ENCODE results near the gene RSRP1. TPM values are rescaled to one million over a fixed set of nuclear protein-coding genes. Genes with fewer than 3 reads are reported as not detected.

Gene RSRP1
- total and polyA plus RNA-seq, 2 experiments from 2014 or later: 91.4 to 93.7 TPM

GRCh38 chr1:25243907-25244306 is 3.3 kb downstream of the RSRP1 start (continued):
- TF ChIP-seq ZNF462 (CRISPR knock-in tag; IDR thresholded peaks at IDR 0.05) (no peak), CREB1 (CRISPR knock-in tag; IDR thresholded peaks at IDR 0.05; ENCODE audit: low read depth) (no peak), POLR2AphosphoS5 (IDR thresholded peaks at IDR 0.05; ENCODE audit: low read depth) (no peak)

- peaks cover 19% of the 10 kb centered on the region for H3K79me2 ChIP-seq (replicated peaks; ENCODE audit: insufficient read depth)
- ATAC-seq: peak; percentile 91
- no peaks in the 10 kb centered on the region for H3K9me3 Mint-ChIP-seq
- peaks cover 11% of the 10 kb centered on the region for H3F3A ChIP-seq (replicated peaks; ENCODE audit: low read depth)
- no peaks in the 10 kb centered on the region for H3K9me2 ChIP-seq (ENCODE audit: insufficient read depth)
- H3K27me3 Mint-ChIP-seq (ENCODE audit: insufficient read depth, low read depth, poor library complexity): peaks cover 11% of the 10 kb centered on the region
- H3K4me1 ChIP-seq (ENCODE audit: insufficient read depth): peaks cover 10% of the 10 kb centered on the region; the same call in 1 of the 2 replicates
- H3K36me3 ChIP-seq (ENCODE audit: insufficient read depth): peaks cover 31% of the 10 kb centered on the region
- H3K27ac ChIP-seq (ENCODE audit: low read depth): peak overlapping the region; percentile 81
- H2AFZ ChIP-seq: 0 out of 2 replicates have a peak overlapping the region, but pooled peaks have one; percentile 6
- H3K27ac Mint-ChIP-seq: peak overlapping the region; percentile 99
- H3K4me3 ChIP-seq: peak overlapping the region; percentile 50
- peak overlapping the region; percentile 70 for H3K4me2 ChIP-seq
- peak overlapping the region; percentile 93 for H3K4me3 Mint-ChIP-seq
- peak; percentile 96 for DNase-seq (ENCODE audit: low spot score)
- no peaks in the 10 kb centered on the region for H3K27me3 ChIP-seq (ENCODE audit: insufficient read depth)
- no peaks in the 10 kb centered on the region; the same call in none of the 2 replicates for H4K20me1 ChIP-seq (replicated peaks; ENCODE audit: insufficient read depth)
- peaks cover 35% of the 10 kb centered on the region for H3K36me3 Mint-ChIP-seq (ENCODE audit: low read depth)
- H3K4me1 Mint-ChIP-seq: no peaks in the 10 kb centered on the region; the same call in 1 of the 3 replicates
- TF ChIP-seq ZNF462 (CRISPR knock-in tag; IDR thresholded peaks at IDR 0.05) (no peak), EZH2 (IDR thresholded peaks at IDR 0.05; ENCODE audit: low read depth, unreplicated experiment) (no peak), ZNF331 (CRISPR knock-in tag; IDR thresholded peaks at IDR 0.05; ENCODE audit: low read depth) (no peak), CREB1 (CRISPR knock-in tag; IDR thresholded peaks at IDR 0.05; ENCODE audit: low read depth) (peak; percentile 72), JUNB (IDR thresholded peaks at IDR 0.05; ENCODE audit: unreplicated experiment) (no peak), POLR2AphosphoS5 (IDR thresholded peaks at IDR 0.05; ENCODE audit: low read depth) (peak; percentile 76)
Measured at GRCh38 chr1:25239681-25240541, 7.3 kb downstream of the RSRP1 start.
